K562 (cell line): ENCODE data around the gene GREB1.

Experiments used
- DPF2 ChIP-seq: fragments of 450-650 bp; IDR thresholded peaks from 2 replicates; pipeline ENCODE4 v1.6.1; 2016
- NRF1 ChIP-seq, 2 experiments: fragments of 450-650 bp; IDR thresholded peaks in 1 of 2; conservative IDR thresholded peaks in 1 of 2; 2 replicates each; pipeline ENCODE4 v1.6.1; 2014; ENCODE audit warnings: mild to moderate bottlenecking in 2 of 2
- POLR2A ChIP-seq: fragments of 450-650 bp; conservative IDR thresholded peaks from 2 replicates; pipeline ENCODE4 v1.6.1; 2016

GRCh38 chr2:11513319-11513718, 20.5 kb upstream of the GREB1 start:
- no peak for TF ChIP-seq DPF2
- no peak for TF ChIP-seq POLR2A
- no peak for TF ChIP-seq NRF1 (conservative IDR thresholded peaks at IDR 0.05 in 1 of 2, IDR thresholded peaks at IDR 0.05 in 1 of 2)
